ENCODE results near the gene SOX8.

DNA sequence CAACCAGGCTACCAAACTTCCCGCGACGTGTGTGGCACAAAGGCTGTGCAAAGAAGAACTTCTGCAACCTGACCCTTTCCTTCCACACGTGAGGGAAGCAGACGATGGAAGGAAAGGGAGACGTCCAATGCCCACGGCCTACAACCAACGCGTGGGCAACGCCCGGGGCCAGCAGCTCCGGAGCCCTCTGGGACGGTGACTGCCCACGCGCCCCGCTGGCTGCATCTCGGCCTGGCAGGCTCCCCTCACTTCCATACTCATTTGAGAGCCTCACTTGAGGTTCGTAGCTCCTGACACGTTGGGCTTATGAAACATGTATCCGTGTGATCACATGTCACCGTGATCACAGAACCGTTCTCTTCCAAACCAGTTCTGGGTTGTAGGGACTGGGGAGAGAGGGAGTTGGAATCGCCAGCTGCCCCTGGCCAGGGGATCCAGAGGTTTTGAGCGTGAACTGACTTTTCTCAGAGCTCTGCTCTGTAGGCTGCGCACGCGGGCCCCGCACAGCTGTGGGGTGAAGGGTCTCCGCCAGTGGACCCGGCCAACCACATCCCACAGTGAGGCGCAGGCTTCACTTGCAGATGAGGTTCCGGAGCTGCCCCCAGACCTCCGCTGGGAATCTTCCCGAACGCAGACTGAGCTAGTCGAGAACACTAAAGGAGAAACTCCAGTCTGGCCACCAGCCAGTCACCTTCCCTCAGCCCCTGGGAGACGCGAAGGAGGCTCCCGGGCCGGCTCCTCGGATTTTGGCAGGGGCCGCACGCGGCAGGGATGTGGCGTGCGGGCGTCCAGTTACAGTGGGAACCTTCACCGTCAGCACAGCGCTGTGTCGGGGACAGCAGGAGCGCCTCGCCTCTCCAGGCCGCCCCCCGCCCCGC, 11.8 kb upstream of the SOX8 start:
- TF ChIP-seq, protein P1, sequence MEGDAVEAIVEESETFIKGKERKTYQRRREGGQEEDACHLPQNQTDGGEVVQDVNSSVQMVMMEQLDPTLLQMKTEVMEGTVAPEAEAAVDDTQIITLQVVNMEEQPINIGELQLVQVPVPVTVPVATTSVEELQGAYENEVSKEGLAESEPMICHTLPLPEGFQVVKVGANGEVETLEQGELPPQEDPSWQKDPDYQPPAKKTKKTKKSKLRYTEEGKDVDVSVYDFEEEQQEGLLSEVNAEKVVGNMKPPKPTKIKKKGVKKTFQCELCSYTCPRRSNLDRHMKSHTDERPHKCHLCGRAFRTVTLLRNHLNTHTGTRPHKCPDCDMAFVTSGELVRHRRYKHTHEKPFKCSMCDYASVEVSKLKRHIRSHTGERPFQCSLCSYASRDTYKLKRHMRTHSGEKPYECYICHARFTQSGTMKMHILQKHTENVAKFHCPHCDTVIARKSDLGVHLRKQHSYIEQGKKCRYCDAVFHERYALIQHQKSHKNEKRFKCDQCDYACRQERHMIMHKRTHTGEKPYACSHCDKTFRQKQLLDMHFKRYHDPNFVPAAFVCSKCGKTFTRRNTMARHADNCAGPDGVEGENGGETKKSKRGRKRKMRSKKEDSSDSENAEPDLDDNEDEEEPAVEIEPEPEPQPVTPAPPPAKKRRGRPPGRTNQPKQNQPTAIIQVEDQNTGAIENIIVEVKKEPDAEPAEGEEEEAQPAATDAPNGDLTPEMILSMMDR (IDR thresholded peaks at IDR 0.05) = no peak
- no peak for TF ChIP-seq POLR2A (IDR thresholded peaks at IDR 0.05)
